Activated CD8-positive, alpha-beta memory T cell treated with anti-CD3 and anti-CD28 coated beads, Interleukin-2, amount 50 U/mL, for 1 hour (primary cell): ENCODE results near the gene TREX2.

ENCODE experiments used
- DNase-seq: peaks from one replicate; pipeline ENCODE4 v3.0.0-alpha.2; 2020; ENCODE audit errors: extremely low read depth

Gene TREX2

DNA sequence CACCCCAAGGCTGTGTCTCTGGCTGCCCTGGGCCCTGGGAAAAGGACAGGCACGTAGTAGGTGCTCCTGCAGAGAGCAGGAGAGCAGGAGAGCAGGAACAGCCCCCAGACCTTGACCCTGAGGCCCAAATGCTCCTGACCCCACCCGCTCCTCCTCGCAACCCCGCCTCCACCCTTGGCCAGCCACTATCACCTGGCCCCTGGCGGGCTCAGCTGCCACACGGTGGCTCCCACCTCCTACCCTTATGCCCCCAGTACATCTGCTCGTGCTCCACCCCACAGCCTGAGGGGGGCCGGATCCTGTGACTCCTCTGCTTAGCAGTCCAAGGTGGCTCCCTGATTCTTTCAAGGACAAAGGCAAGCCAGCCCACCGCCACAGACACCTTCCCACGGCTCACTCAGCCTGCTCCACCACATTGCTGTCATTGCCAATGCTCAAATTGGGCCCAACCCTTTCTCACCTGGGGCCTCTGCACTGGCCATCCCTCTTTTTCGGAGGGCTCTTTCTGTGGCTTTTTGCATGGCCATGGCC lies 30.0 kb upstream of the TREX2 start:
- no peak for DNase-seq

- DNase-seq: no peak
Measured at GRCh38 chrX:153475271-153475670, 29.4 kb upstream of the TREX2 start.

GRCh38 chrX:153474718-153475117 lies 28.9 kb upstream of the TREX2 start:
- DNase-seq: no peak

DNA sequence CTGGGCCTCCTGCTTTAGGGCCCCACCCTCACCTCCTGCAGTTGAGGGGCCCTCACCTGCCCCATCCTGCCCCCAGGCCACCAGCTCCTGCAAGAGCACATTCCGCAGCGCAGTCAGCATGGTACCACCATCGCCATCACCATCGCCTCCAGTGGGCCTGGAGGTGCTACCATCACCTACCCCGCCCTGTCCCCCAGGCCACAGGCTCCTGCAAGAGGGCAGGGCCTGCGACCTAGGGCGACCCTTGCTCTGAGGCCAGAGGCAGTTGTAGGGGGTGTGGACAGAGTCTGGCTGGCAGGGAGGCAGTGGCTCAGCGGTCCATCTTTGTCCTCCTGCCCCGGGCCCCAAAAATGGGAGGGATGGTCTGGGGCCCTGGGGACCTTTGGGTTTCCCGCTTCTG lies 28.4 kb upstream of the TREX2 start:
- no peak for DNase-seq

DNA sequence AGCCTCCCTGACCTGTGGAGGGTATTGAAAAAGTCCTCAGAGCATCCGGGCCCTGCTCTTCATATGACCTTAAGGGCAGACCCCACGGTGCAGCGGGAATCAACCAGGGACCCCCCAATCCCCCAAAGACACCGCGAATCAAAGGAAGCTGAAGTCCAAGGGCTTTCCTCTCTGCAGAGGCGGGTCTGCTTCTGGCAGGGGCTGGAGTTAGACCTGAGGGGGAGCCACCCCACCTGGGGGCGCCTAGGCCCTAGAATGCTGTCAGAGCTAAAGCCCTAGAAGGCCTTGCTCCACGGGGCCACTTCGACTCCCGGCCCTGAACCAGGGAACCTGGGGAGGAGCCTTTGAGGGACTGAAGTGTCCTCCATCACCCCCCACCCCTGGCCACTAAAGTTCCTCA lies 27.3 kb upstream of the TREX2 start:
- DNase-seq: no peak

DNA sequence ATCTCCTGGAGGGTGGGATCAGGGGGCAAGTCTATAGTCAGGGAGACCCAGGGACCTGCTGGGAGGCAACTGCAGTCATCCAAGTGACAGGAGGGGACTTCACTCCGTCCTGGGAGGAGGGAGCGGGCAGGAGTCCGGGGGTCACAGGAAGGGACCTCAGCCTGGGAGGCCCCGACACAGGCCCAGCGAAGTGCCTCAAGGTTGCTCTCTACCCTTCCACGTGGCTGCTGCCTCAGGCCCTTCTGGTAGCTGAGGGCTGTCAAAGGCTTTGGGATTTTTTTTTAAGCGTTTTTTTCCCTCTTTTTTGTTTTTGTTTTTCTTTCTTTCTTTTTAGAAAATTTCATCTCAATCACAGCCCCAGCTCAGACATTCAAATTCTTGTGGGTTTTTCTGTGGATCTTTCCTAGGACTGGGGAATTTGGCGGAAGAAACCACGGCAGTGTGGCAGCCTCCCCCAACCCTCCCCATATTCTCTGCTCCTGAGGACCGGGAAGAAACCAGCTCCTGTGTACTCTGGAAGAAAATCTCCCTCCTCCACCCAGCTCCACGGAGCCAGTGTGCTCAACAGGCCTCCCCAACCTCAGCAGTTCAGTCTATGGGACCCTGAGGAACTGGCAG lies 25.9 kb upstream of the TREX2 start:
- DNase-seq: no peak

DNA sequence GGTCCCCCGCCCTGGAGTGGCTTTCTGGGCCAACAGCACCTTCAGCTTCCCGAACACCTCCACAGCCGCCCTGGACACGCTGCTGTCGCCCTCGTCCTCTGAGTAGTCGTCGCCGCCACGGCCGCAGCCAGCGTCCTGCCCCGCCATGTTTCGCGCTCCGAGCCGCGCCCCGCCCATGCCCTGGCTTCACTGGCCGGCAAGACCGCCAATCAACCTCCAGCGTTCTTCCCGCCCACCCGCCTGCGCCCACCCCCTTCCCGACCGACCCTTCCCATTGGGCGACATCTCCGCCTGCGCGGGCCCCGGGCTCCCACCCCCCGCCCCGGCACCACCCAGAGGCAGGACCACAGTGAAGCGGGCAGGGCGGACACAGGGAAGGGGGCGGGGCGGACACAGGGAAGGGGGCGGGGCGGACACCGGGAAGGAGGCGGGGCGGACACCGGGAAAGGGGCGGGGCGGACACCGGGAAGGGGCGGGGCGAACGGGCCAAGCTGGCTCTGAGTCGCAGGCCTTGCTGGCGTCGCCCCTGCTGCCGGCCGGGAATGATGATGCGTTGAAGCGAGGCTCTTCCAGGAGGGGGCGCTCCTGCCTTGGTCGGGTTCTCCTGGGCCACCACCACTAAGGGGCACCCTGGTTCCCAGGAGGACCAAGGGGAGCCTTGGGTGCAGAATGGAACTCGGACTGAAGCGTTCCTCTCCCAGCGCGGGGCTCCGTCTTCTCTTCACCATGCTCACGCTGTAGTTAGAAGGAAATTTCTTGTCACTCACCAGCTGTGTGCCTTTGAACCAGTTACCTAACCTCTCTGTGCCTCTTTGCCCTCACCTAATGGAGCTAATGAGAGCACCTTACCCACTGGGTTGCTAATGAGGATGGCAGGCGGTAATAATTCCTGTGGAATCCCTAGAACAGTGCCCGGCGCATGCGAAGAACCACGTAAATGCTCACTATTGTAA lies 24.8 kb upstream of the TREX2 start, which contains the start of gene HAUS7:
HAUS7 (minus strand) TSS at position 166 of the 953 bp plus-strand sequence; CDS start at position 147, 19 bp downstream.
- peak; percentile 59 for DNase-seq

DNA sequence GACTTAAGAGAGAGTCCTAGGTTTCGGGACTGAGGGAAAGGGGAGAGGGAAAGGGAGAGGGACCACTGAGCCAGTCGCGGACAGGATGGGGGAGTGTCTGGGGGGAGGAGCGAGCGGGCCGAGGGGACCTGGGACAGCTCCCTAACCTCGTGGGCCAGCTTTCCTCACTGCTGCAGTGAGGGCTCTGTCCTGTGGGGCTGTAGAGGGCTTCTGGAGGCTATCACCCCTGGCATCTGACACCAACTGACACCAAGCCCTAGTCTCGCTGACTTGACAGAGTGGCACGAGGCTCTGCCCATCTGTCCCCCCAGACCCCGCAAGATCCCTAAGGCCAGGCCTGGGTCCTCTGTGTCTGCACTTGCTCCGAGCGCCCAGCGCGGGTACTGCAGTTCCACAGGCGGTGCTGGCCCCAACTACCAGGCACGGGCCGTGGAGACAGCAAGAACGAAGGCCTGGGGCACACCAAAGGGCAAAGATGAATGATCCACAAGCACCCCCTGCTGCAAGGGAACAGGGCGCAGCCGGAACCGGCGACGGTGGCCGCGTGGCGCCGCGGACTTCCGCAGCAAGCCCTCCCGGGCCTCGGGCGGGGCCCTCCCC lies 24.1 kb upstream of the TREX2 start:
- no peak for DNase-seq

DNA sequence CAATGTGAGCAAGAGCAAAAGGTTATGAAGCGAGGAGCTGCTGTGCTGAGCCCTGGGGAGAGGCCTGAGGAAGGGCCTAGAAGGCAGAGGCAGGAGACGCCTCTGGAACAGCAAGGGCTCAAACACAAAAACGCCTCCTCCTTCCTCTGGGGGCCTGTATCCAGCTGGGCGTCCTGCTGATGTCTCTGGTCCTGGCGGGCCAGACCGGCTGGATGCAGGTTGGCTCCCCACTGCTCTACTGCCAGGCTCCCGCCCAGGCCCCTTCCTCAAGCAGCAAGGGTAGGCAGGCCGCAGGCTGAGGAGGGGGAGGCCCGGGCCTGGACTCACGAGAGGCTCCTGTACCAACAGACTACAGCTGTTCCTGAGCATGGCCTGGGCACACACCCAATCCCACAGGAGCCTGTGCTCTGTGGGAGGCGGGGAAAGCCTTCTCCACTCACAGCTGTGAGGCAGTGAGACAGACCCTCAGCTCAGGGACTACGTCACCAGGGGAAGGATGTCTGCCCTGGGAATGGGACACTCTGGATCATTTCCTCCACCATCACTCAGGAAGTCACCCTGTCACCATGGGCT lies 22.2 kb upstream of the TREX2 start:
- DNase-seq: no peak

DNA sequence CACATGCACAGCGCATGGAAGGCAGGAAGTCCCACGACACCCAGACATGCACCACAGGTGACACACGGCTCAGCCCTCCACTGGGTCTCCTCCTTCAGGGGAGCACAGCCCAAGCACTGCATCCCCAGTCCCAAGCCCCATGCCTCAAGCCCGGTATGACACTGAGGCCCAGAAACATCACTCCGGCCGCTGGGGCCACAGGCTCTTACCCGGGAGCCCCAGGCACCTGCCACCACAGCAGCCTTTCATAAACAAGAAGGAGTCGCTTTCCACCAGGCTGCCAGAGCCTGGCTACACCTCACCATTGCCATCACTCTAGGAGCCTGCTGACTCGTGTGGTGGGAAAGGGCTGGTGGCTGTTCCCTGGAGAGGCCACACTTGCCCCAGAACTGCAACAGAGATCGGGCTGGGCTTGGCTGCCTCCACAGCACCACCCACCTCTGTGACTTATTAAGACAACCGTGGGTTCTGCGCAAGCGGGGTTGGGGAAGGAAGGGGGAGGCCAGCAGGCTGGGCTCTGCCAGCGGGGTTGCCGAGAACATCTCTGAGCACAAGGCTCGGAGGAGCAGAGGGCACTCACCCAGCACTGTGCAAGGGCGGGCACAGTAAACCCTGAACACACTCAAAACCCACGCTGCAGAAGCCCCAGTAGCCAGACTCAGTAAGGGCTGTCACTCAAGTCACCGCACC lies 20.0 kb upstream of the TREX2 start:
- no peak for DNase-seq

DNA sequence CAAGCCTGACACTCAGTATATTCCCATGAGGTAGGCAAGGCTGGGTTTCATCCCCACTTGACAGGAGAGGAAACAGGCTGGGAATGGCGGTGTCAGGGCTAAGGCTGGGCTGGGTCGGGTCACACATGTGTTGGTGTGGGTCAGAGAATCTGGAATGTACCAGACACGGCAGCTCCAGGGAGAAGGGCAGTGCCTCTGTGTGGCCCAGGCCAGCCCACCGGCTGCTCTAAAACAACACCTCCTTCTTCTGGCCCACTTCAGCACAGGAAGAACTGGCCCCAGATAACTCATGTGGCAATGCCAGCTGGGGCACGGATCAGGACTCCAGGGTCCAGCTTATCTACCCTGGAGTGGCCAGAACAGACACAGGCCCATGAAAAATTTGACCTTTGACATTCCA lies 18.3 kb upstream of the TREX2 start:
- DNase-seq: no peak

GRCh38 chrX:153463556-153463955 lies 17.7 kb upstream of the TREX2 start:
- no peak for DNase-seq

DNA sequence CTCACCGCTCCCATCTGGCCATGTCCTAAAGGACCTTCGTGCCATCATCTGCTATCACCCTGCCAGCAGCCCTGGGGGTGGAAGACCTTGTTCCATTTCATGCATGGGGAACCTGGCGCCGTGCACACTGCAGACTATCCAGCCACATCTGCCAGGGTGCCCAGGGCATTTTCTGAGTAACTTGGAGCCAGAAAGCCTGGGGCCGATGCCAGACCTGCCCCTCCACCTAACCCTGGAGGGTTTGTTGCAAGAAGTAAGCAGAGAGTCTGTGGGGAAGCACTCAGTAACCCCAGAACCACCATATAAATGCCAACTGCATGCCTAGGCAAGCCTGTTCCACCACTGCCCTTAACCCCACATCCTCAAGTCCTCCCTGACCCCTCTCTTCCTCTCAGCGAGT lies 17.2 kb upstream of the TREX2 start:
- DNase-seq: no peak

- DNase-seq: no peak
Measured at GRCh38 chrX:153462291-153462690, 16.4 kb upstream of the TREX2 start.

GRCh38 chrX:153460826-153461225 lies 15.0 kb upstream of the TREX2 start:
- DNase-seq: no peak

DNA sequence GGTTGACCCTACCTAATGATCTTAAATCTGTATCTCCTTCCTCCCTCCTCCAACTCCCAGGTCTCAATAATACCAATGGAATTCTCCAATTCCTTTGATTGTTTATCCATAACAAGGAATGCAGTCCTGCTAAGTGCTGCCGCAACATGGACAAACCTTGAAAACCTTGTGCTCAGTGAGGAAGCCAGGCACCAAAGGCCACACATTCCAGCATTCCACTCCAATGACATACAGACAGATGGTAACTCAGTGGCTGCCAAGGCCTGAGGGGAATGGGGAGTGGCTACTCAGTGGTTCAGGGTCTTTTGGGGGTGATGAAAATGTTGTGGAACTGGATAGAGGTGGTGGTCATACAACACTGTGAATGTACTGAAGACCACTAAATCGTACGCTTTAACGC lies 14.1 kb upstream of the TREX2 start:
- no peak for DNase-seq

DNA sequence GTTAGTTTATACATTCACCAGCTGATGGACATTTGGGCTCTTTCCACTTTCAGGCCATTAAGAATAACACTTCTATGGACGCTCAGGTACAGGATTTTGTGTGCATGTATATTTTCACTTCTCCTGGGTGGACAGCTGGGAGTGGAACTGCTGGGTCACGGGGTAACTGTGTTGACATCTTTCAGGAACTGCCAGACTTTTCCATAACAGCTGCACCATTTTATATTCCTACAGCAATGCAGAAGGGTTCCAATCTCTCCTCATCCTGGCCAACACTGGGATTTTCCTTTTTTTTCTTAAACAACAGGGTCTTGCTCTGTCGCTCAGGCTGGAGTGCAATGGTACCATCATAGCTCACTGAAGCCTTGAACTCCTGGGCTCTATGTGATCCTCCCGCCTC lies 12.6 kb upstream of the TREX2 start:
- DNase-seq: no peak

DNA sequence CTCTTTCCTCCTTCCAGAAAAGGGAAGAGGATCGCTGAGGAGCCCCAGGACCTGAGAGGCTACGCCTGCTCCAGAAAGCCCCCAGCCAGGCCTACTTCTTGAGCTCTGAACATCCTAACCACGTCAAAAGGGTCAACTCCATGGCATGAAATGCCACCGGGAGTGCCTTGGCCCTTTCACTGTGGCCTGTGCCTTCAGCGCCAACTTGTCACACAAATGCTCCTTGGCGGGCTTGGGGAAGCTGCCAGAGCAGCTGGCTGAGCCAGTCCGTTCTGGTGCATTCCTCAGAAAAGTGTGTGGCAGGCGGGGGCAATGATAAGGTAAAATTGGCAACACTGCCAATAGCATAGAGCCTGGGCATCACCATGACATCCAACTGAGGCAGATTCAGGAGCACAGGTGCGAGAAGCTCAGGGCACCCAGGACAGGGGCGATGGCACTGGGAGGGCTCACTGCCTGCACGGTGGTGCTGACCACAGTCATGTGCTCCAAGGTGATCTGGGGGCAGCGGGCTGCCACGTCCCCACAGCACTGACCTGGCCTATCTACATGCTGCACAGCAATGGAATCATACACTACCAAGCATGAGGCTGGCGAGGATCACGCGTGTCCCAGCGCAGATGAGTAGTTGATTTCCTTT lies 12.1 kb upstream of the TREX2 start:
- DNase-seq: no peak

GRCh38 chrX:153457136-153457825 lies 11.4 kb upstream of the TREX2 start:
- no peak for DNase-seq

- no peak for DNase-seq
Measured at GRCh38 chrX:153456704-153457103, 10.8 kb upstream of the TREX2 start.
